Liver (tissue), 6 donors: ENCODE data around the gene TBX15. TPM values are rescaled to one million over a fixed set of nuclear protein-coding genes. Genes with fewer than 3 reads are reported as not detected.

Source experiments
- CTCF ChIP-seq: fragments of 150-350 bp; IDR thresholded peaks from 2 replicates; pipeline ENCODE4 v1.5.1; 2017; ENCODE audit warnings: improper control_type of control experiment, low read depth, low read length; ENCODE audit not compliant: missing input control
- FOXA1 ChIP-seq: IDR thresholded peaks from 2 replicates; pipeline ENCODE4 v1.6.1; 2016; ENCODE audit warnings: antibody characterized with exemption
- polyA plus RNA-seq, 2 donors: library from polyadenylated mRNA; stranded (reverse) in 1 of 2; unstranded in 1 of 2; fragments of 200-250 nt in 1 of 2; fragments of >200 nt in 1 of 2; fragmentation: Nextera tagmentation in 1 of 2; extraction: Ambion mirVana in 1 of 2; gene quantifications; one replicate each; pipeline versions ENCODE4 v1.2.1 to v1.2.3, GENCODE V29; 2013 to 2015
- small RNA-seq: library from RNA; depleted of rRNA; stranded (forward); fragments of <200 nt; gene quantifications from one replicate; pipeline ENCODE3, GENCODE V24; 2014
- total RNA-seq, 2 donors: library from RNA; depleted of rRNA; stranded (reverse); fragments of >200 nt; gene quantifications; one replicate each; pipeline ENCODE4 v1.2.3, GENCODE V29; 2014
- donor health status: healthy.
- donor health status: healthy.
- donor health status: healthy.

TBX15 gene
- total and polyA plus RNA-seq, 4 donors, result 0.09 to 15.5 (median 3.5) TPM

GRCh38 chr1:118841521-118841920, 146.6 kb downstream of the TBX15 start (continued):
- TF ChIP-seq CTCF, result no peak
- no peak for TF ChIP-seq FOXA1

Small RNA genes within 50 kb of the gene (small RNA-seq; reads per million reads assigned to genes)
- gene AL139420.2, result not detected

Other genes starting within 250 kb of the TBX15 start
- gene WARS2, start 152.3 kb upstream of the TBX15 start, total RNA-seq, result 10 to 100 TPM in 1 of 2 donors, 1 to 10 TPM in 1; 8.4 to 14.5 TPM
- 1 to 10 TPM; 3.5 to 5.7 TPM for gene WARS2, start 152.3 kb upstream of the TBX15 start, polyA plus RNA-seq